Left lung (tissue), 10 donors: ENCODE measurements around the gene GFER. TPM values are rescaled to one million over a fixed set of nuclear protein-coding genes. Genes with fewer than 3 reads are reported as not detected.

Experiments
- ATAC-seq: fragments of 200-7000 bp; cut with Tn5 transposase; one replicate; pipeline ENCODE4 v1.9.1; 2020; ENCODE audit warnings: moderate library complexity
- DNase-seq, 4 donors: peaks; one replicate each; pipeline ENCODE4 v3.0.0-alpha.2; 2013 to 2020
- H3K27ac ChIP-seq, 2 donors: fragments of 200-600 bp; sonication (generic) in 1 of 2; one replicate each; pipeline versions ENCODE4 v1.5.0 to v1.8.0; 2020 to 2021
- H3K27me3 ChIP-seq, 2 donors: fragments of 200-600 bp; sonication (generic) in 1 of 2; one replicate each; pipeline versions ENCODE4 v1.5.0 to v1.8.0; 2020 to 2021
- H3K36me3 ChIP-seq, 2 donors: fragments of 200-600 bp; sonication (generic) in 1 of 2; one replicate each; pipeline versions ENCODE4 v1.5.0 to v1.8.0; 2020 to 2021
- H3K4me1 ChIP-seq, 2 donors: fragments of 200-600 bp; one replicate each; pipeline ENCODE4 v1.8.0; 2021
- H3K4me3 ChIP-seq, 2 donors: fragments of 200-600 bp; sonication (generic) in 1 of 2; one replicate each; pipeline versions ENCODE4 v1.5.0 to v1.8.0; 2020 to 2021; ENCODE audit warnings: mild to moderate bottlenecking in 1 of 2
- H3K9me3 ChIP-seq, 2 donors: fragments of 200-600 bp; sonication (generic) in 1 of 2; one replicate each; pipeline versions ENCODE4 v1.5.0 to v1.8.0; 2020 to 2021
- CTCF ChIP-seq, 2 donors: fragments of 200-600 bp; sonication (generic) in 1 of 2; IDR thresholded peaks; one replicate each; pipeline versions ENCODE4 v1.5.0 to v1.8.0; 2021; ENCODE audit warnings: antibody characterized with exemption in 2 of 2
- intact Hi-C, 2 donors: fragments of 100-400 bp; cut with DNase I; formaldehyde crosslinking; loops; one replicate each; pipeline versions ENCODE4 v1.11.2 to v1.14.2; 2022
- polyA plus RNA-seq, 6 donors: library from polyadenylated mRNA; unstranded; fragments of 120-200 nt; gene quantifications; one replicate each; pipeline ENCODE4 v1.2.1, GENCODE V29; 2013; ENCODE audit not compliant: insufficient read length in 6 of 6
- total RNA-seq, 2 donors: library from RNA; stranded (reverse); fragmentation: NEBNext Ultra II Directional; extraction: Animal tissue kit (Norgen Biotek cat#: 25700); gene quantifications; one replicate each; pipeline ENCODE4 v1.2.1, GENCODE V29; 2021
- donor health status: DM: no; HTN: yes; CAD: no.
- donor health status: DM: no; HTN: no; CAD: no.

Gene GFER
- total and polyA plus RNA-seq, 8 donors: 15.7 to 26.1 (median 20.0) TPM

GRCh38 chr16:2029350-2029749 is 45.4 kb downstream of the GFER start:
- no peaks in the 10 kb centered on the region for H3K9me3 ChIP-seq
- H3K4me3 ChIP-seq: peak overlapping the region in 1 of 2 donors; percentile 67
- TF ChIP-seq CTCF (IDR thresholded peaks at IDR 0.05): no peak
- intact Hi-C loops: no loop called here
- DNase-seq: no peak
- H3K36me3 ChIP-seq: peaks cover 0 to 17% of the 10 kb centered on the region in 2 donors
- peak overlapping the region in 1 of 2 donors; percentile 85 for H3K27ac ChIP-seq
- peaks cover 0 to 42% of the 10 kb centered on the region in 2 donors for H3K27me3 ChIP-seq
- ATAC-seq: no peak
- peaks cover 22 to 72% of the 10 kb centered on the region in 2 donors for H3K4me1 ChIP-seq

GRCh38 chr16:2030036-2030435 is 46.0 kb downstream of the GFER start:
- H3K4me3 ChIP-seq: peak overlapping the region in 1 of 2 donors; percentile 67
- no peak for TF ChIP-seq CTCF (IDR thresholded peaks at IDR 0.05)
- intact Hi-C loops: no loop called here
- peaks cover 0 to 17% of the 10 kb centered on the region in 2 donors for H3K36me3 ChIP-seq
- no peak for ATAC-seq
- H3K27ac ChIP-seq: peak overlapping the region; percentile 30 to 85
- H3K9me3 ChIP-seq: no peaks in the 10 kb centered on the region
- H3K27me3 ChIP-seq: peaks cover 0 to 38% of the 10 kb centered on the region in 2 donors
- DNase-seq: no peak
- peaks cover 25 to 74% of the 10 kb centered on the region in 2 donors for H3K4me1 ChIP-seq

- Histone ChIP-seq H3K27me3 (peaks cover 0 to 27% of the 10 kb centered on the region in 2 donors), H3K4me3 (peak overlapping the region in 1 of 2 donors; percentile 67), H3K36me3 (peaks cover 0 to 17% of the 10 kb centered on the region in 2 donors), H3K9me3 (no peaks in the 10 kb centered on the region), H3K4me1 (peaks cover 36 to 73% of the 10 kb centered on the region in 2 donors), H3K27ac (peak overlapping the region; percentile 30 to 85)
- no peak for ATAC-seq
- TF ChIP-seq CTCF (IDR thresholded peaks at IDR 0.05): no peak
- no peak for DNase-seq
- intact Hi-C loops: no loop called here
These were observed 47.1 kb downstream of the GFER start for GRCh38 chr16:2031081-2031577.

GRCh38 chr16:2032285-2033056 is 48.5 kb downstream of the GFER start:
- Histone ChIP-seq H3K36me3 (peaks cover 0 to 26% of the 10 kb centered on the region in 2 donors), H3K27me3 (peaks cover 0 to 15% of the 10 kb centered on the region in 2 donors), H3K4me3 (peak overlapping the region in 1 of 2 donors; percentile 53), H3K27ac (peak overlapping the region; percentile 85 to 89), H3K9me3 (no peaks in the 10 kb centered on the region), H3K4me1 (peaks cover 48 to 76% of the 10 kb centered on the region in 2 donors)
- no peak for TF ChIP-seq CTCF (IDR thresholded peaks at IDR 0.05)
- intact Hi-C loops: no loop called here
- DNase-seq: no peak
- no peak for ATAC-seq
